ENCODE measurements around the gene AQP1.

AQP1 gene

DNA sequence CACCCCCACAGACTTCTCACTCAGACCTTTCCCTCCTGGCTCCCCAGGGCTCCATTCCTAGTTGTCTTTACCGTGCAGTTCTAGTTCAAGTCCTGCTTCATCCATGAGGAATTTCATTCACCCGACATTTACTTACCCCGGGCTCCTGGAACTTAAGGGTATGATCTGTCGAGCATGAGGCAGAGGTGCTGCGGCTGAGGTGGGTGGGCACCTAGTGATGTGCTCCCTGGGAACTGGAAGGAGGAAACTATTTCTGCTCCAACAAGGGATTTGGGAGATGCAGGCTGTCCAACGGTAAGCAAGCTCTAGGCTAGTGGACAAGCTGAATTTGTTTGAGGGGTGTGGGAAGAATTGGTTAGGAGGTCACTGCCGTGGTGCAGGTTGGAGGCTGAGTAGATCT, 30.2 kb upstream of the AQP1 start:
- H3K4me3 ChIP-seq (ENCODE audit: low read depth, low read length) = no peak overlapping the region
- TF ChIP-seq, protein P1, sequence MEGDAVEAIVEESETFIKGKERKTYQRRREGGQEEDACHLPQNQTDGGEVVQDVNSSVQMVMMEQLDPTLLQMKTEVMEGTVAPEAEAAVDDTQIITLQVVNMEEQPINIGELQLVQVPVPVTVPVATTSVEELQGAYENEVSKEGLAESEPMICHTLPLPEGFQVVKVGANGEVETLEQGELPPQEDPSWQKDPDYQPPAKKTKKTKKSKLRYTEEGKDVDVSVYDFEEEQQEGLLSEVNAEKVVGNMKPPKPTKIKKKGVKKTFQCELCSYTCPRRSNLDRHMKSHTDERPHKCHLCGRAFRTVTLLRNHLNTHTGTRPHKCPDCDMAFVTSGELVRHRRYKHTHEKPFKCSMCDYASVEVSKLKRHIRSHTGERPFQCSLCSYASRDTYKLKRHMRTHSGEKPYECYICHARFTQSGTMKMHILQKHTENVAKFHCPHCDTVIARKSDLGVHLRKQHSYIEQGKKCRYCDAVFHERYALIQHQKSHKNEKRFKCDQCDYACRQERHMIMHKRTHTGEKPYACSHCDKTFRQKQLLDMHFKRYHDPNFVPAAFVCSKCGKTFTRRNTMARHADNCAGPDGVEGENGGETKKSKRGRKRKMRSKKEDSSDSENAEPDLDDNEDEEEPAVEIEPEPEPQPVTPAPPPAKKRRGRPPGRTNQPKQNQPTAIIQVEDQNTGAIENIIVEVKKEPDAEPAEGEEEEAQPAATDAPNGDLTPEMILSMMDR (IDR thresholded peaks at IDR 0.05; ENCODE audit: insufficient read depth, low read depth, low read length, missing control alignments) = no peak
- no peak for DNase-seq (ENCODE audit: low read depth)

DNA sequence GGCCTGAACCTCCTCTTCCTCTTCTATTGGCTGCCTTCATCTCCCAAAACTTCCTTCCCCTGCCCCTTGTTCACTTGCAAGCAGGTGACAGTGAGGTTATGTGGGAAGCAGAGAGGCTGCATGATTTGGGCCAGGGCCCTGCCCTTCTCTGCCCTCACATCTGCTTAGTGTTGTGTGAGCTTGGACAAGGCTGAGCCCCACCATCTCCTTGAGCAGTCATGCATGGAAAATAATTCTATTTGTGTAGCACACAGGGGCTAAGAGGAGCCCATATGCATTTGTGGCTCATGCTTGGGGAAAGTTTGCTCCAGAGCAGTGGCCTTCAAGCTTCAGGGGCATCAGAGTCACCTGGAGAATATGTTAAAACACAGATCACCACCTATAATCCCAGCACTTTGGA, 26.8 kb upstream of the AQP1 start:
- DNase-seq (ENCODE audit: low read depth) = no peak
- TF ChIP-seq, protein P1 (IDR thresholded peaks at IDR 0.05; ENCODE audit: insufficient read depth, low read depth, low read length, missing control alignments) = no peak
- no peak overlapping the region for H3K4me3 ChIP-seq (ENCODE audit: low read depth, low read length)

DNA sequence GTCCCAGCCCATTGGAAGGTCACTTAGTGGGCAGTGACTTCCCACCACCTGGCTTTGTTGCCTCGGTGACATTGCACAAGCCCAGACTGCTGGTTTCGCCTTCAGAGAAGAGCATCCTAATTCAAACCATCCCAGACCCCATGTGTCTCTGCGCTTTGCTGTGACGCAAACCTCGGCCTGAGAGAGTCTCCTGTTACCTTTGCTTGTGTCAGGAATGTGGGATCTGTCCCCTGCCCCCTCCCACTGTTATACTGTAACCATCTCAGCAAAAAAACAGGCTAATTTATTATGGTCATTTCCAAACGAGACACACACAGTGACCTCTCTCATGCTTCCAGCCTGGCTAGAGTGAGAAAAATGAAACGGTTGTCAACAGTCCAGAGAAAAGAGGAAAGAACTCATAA, 25.0 kb upstream of the AQP1 start:
- TF ChIP-seq, protein P1 (IDR thresholded peaks at IDR 0.05; ENCODE audit: insufficient read depth, low read depth, low read length, missing control alignments) = no peak
- DNase-seq (ENCODE audit: low read depth) = no peak
- H3K4me3 ChIP-seq (ENCODE audit: low read depth, low read length) = no peak overlapping the region

DNA sequence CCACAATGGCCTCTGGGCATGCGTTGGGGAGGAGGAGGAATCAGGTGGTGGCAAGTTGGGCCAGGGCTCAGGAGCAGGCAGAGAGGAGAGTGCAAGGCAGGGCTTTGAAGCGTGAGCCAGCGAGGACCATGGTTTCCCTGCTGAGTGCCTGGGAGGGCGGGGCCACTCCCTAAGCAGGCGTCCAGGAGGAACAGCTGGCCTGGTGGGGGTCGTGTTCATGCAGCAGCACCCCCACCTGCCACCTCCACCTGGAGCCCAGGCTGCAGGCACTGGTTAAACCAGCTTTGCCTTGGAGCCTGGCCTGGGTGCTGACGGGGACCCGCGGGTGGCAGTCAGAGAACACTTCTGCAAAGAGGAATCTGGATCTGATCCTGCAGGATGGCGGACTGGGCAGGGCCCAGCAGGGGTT, 24.2 kb upstream of the AQP1 start:
- TF ChIP-seq, protein P1 (IDR thresholded peaks at IDR 0.05; ENCODE audit: insufficient read depth, low read depth, low read length, missing control alignments) = no peak
- H3K4me3 ChIP-seq (ENCODE audit: low read depth, low read length) = no peak overlapping the region
- DNase-seq (ENCODE audit: low read depth) = no peak

DNA sequence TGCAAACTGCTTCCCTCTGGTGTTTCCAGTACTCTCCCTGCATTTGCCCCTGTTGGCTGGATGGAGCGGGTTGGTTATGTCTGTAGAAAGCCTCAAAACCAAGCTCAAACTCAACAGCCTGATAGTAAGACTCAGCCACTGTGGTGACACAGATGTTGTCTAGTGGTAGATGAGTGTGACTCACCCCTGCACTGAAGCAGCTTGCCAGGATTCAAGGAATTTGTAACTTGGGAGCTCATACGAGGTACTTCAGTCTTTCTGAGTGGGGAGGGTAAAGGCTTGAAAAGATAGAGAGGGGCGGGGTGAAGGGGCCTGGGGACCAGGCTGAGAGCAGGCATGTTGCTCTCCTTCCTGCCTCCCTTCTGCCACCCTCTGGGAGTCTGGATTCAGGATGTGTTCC, 22.9 kb upstream of the AQP1 start:
- DNase-seq (ENCODE audit: low read depth) = no peak
- TF ChIP-seq, protein P1 (IDR thresholded peaks at IDR 0.05; ENCODE audit: insufficient read depth, low read depth, low read length, missing control alignments) = no peak
- no peak overlapping the region for H3K4me3 ChIP-seq (ENCODE audit: low read depth, low read length)

DNA sequence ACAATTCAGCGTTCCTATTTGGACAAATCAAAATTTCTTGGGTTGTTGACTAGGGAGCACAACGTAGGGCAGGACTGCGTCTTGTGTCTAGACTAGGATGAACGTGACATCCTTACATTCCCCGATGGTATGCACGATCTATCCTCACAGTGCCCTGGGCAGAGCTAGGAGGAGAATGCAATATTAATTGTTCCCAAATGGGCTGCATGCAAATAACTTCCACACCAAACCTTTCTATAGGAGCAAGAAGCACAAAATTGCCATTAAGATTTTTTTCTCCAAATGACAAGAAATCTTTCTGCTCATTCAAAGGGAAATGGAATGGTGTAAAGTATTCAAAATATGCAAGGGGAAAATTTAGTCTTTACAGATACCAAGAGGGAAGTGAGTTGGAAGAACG, 21.4 kb upstream of the AQP1 start:
- H3K4me3 ChIP-seq (ENCODE audit: low read depth, low read length) = no peak overlapping the region
- no peak for DNase-seq (ENCODE audit: low read depth)
- TF ChIP-seq, protein P1 (IDR thresholded peaks at IDR 0.05; ENCODE audit: insufficient read depth, low read depth, low read length, missing control alignments) = no peak

DNA sequence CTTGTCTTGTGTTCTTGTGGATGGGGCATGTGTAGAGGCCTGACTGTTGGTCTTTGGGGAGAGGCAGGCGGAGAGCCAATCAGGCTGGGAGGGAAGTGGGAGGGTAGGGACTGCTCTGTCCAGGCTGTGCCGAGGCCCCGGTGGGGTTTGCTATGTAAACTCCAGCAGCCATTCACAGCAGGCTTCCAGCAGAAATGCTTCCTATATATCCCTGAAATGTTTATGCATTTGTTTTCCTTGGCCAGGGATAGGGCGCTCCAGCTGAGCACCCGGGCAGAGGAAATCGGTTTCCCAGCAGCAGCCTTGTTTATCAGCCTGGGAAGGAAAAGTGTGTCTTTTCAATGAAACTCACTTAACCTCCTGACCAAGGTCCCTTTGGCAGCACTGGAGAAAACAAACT, 18.3 kb upstream of the AQP1 start:
- no peak for DNase-seq (ENCODE audit: low read depth)
- TF ChIP-seq, protein P1 (IDR thresholded peaks at IDR 0.05; ENCODE audit: insufficient read depth, low read depth, low read length, missing control alignments) = no peak

More for the DNA sequence above, 18.3 kb upstream of the AQP1 start:
- no peak overlapping the region for H3K4me3 ChIP-seq (ENCODE audit: low read depth, low read length)

Data from GM12865 (cell line).